ENCODE results near the gene RALGAPA2.

RALGAPA2 gene

GRCh38 chr20:20733943-20734342, 21.5 kb upstream of the RALGAPA2 start:
- TF ChIP-seq POLR2A (IDR thresholded peaks at IDR 0.05; ENCODE audit: extremely low read depth, insufficient read length), result no peak
- TF ChIP-seq CTCF (IDR thresholded peaks at IDR 0.05; ENCODE audit: low read depth, low read length), result no peak
- TF ChIP-seq, protein P1, sequence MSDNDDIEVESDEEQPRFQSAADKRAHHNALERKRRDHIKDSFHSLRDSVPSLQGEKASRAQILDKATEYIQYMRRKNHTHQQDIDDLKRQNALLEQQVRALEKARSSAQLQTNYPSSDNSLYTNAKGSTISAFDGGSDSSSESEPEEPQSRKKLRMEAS (IDR thresholded peaks at IDR 0.05; ENCODE audit: low read depth, low read length), result no peak
- no peak for TF ChIP-seq MYC (IDR thresholded peaks at IDR 0.05; ENCODE audit: low read depth, low read length)

GRCh38 chr20:20732641-20733040, 20.2 kb upstream of the RALGAPA2 start:
- TF ChIP-seq POLR2A (IDR thresholded peaks at IDR 0.05; ENCODE audit: extremely low read depth, insufficient read length) (no peak), MYC (IDR thresholded peaks at IDR 0.05; ENCODE audit: low read depth, low read length) (no peak), CTCF (IDR thresholded peaks at IDR 0.05; ENCODE audit: low read depth, low read length) (no peak)
- TF ChIP-seq, protein P1 (IDR thresholded peaks at IDR 0.05; ENCODE audit: low read depth, low read length), result no peak
- DNase-seq (ENCODE audit: low read depth), result no peak
- no peak overlapping the region for H3K4me3 ChIP-seq (ENCODE audit: low read depth, low read length)

More at GRCh38 chr20:20733943-20734342, 21.5 kb upstream of the RALGAPA2 start:
- H3K4me3 ChIP-seq (ENCODE audit: low read depth, low read length), result peak overlapping the region; percentile 11
- peak; percentile 87 for DNase-seq (ENCODE audit: low read depth)

- DNase-seq (ENCODE audit: low read depth), result peak; percentile 76
These were observed 19.5 kb upstream of the RALGAPA2 start for GRCh38 chr20:20731945-20732296.

GRCh38 chr20:20731000-20731944, 18.8 kb upstream of the RALGAPA2 start:
- no peak for DNase-seq (ENCODE audit: low read depth)
- H3K4me3 ChIP-seq (ENCODE audit: low read depth, low read length), result no peak overlapping the region
- TF ChIP-seq CTCF (IDR thresholded peaks at IDR 0.05; ENCODE audit: low read depth, low read length), result no peak
- TF ChIP-seq, protein P1 (IDR thresholded peaks at IDR 0.05; ENCODE audit: low read depth, low read length), result no peak
- TF ChIP-seq MYC (IDR thresholded peaks at IDR 0.05; ENCODE audit: low read depth, low read length), result no peak
- TF ChIP-seq POLR2A (IDR thresholded peaks at IDR 0.05; ENCODE audit: extremely low read depth, insufficient read length), result no peak

More at GRCh38 chr20:20731945-20732296, 19.5 kb upstream of the RALGAPA2 start:
- TF ChIP-seq POLR2A (IDR thresholded peaks at IDR 0.05; ENCODE audit: extremely low read depth, insufficient read length) (no peak), CTCF (IDR thresholded peaks at IDR 0.05; ENCODE audit: low read depth, low read length) (no peak), MYC (IDR thresholded peaks at IDR 0.05; ENCODE audit: low read depth, low read length) (no peak)
- TF ChIP-seq, protein P1 (IDR thresholded peaks at IDR 0.05; ENCODE audit: low read depth, low read length), result peak; percentile 54
- H3K4me3 ChIP-seq (ENCODE audit: low read depth, low read length), result no peak overlapping the region

DNA sequence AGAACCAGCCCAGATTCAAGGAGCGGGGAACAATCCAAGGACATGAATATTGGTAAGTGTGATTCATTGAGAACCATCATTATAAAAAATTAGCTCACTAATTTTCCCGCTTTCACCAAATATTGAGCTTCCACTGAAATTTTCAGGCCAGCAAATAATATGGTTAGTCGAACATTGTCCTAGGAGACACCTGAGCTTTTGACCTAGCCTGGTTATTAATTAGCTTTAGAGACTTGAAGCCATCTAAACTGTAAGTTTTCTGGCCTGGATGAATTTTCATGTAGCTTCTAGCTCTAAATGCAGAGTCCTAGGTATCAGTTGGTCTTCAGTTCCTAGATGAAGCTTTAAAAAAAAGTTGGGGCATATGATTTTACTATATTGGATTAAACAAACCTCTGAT, 17.1 kb upstream of the RALGAPA2 start:
- no peak for DNase-seq (ENCODE audit: low read depth)
- no peak for TF ChIP-seq MYC (IDR thresholded peaks at IDR 0.05; ENCODE audit: low read depth, low read length)
- TF ChIP-seq POLR2A (IDR thresholded peaks at IDR 0.05; ENCODE audit: extremely low read depth, insufficient read length), result no peak
- TF ChIP-seq, protein P1 (IDR thresholded peaks at IDR 0.05; ENCODE audit: low read depth, low read length), result no peak
- TF ChIP-seq CTCF (IDR thresholded peaks at IDR 0.05; ENCODE audit: low read depth, low read length), result no peak

More for the DNA sequence above, 17.1 kb upstream of the RALGAPA2 start:
- no peak overlapping the region for H3K4me3 ChIP-seq (ENCODE audit: low read depth, low read length)
